T-helper 1 cell (primary cell): ENCODE results near the gene CFAP58.
"Not testable (repeated sequence)": the region's sequence is repeated elsewhere in the genome, so short reads cannot be mapped to it uniquely, and the experiment has no call there.

ENCODE experiments used
- DNase-seq, 5 donors: peaks; one replicate each; pipeline ENCODE4 v3.0.0-alpha.2; 2012 to 2020

Gene CFAP58

DNA sequence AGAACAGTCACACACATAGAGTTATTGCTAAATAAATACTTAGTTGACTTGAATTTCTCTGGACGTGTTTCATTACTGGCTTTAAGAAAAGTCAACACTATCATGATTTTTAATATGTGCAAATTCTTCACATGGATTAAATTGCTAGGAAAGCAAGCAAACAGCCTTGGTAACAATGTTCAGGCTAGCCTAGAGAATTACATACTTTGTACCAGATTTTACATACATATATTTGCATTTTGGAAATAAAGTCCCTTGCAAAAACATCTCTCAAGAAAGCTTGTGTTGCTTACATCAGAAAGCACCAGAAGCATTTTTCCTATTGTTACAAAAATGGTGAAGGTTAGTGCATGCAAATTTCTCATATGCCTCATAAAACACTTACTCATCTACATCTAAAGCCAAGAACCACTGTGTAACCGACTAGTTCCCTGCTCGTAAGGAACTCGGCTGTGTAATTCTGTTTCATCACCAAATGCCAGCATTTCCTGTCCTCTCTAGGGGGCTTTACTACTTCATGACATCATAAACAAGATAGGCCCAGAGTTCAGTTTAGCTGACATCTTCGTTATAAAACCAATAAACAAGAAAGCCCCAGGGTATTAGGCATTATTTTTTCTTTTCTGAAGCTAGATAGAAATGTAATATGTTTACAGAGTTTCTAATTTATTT, 87.8 kb downstream of the CFAP58 start:
- no peak for DNase-seq

DNA sequence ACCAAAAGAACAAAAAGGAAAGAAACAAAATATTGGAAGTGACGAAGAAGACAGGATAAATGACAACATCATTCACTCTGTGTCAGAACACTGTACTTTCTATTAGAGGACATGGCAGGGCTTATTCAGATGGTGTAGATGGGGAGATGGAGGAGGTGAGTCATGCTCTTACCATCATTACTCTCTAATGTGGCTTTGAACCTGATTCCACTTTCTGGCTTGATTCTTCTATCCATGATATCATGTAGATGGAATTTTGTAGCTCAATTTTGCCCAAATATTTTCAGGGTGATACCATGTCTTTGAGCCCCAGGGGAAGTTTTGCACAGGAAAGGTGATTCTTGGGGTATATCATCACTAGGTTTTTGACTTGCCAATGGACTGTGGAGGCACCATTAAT, 91.7 kb downstream of the CFAP58 start:
- DNase-seq = no peak

DNA sequence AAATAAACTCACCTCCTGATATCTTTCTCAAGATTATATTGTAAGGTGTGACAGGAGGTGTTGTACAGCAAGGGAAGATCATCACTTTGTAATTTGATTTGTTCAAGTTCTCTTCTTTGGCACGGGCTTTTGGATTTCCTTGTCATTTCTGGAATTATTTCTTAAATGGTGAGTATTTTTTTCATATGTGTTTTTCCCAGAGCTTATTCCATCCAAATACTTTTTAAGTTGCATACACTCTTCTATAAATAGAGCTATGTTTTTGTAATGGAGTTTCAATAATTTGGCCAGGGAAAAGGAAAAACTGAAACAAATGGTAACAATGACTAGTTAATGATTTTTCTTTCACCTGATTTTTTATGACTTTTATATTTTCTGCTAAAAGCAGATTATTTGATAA, 92.5 kb downstream of the CFAP58 start:
- DNase-seq = no peak

DNA sequence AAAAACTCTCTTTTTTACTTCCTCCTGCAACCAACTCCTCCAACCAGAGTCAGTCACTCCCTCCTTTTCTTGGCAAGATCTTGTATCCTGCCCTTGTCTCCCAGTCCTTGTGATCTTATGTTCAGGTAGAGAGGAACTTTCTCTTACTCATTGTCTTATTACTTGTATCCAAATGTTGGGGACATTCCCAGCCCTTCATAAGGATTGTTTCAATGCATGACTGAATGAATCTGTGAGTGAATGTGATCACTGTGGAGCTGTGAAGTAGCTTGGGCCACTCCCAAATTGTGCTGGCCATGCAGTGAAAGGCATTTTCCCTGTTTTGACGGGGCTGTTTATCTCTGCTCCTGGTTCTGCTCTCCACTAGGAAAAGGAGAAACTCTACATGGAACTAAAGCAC, 93.7 kb downstream of the CFAP58 start:
- no peak for DNase-seq

DNA sequence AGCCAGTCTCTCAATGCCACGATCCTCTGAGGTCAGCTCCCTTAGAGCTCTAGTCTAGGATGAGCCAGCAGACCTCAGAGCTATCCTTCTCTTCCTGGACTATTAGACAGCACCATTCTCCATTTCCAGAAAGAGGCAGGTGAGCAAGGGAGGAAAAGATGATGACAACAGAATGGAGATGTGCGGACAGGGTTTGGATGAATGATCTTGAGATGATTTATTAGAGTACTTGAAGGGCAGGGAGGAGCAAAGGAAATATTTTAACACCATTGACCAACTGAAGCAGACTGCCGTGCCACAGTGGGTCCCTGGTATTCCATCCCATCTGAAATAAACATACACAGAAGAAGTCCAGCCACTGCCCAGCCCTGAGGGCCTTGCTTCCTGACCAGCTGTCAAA, 94.3 kb downstream of the CFAP58 start:
- no peak for DNase-seq

DNA sequence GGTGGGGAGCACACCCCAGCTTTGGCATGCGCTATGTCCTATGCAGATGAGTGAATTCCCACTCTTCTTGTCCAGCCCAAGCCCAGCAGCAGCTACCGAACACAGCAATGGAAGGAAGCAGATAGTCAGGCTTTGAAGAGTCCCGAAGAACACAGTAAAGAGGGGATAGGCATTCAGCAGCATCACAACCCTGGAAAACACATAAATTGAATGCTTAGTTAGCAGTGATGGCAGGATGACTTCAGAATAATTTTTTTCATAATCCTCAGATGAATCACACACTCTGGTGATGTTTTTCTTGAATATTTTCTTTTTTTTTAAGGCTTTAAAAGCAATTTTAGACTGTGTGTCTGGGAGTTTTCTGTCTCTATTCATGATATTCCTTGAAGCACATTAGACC, 95.8 kb downstream of the CFAP58 start:
- no peak for DNase-seq

DNA sequence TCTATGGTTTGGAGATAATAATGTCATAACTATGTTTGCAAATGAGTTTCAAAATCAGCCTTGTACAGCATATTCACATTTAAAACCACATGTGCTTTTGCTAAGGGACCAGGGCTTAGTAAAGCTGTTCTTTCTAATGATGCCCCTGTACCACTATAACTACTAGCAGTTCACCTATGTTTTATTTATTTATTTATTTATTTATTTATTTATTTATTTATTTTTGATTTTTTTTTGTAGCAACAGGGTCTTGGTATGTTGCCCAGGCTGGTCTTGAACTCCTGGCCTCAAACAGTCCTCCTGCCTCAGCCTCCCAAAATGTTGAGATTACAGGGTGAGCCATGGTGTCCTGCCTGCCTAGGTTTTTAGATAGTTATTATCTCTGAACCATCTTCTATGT, 96.9 kb downstream of the CFAP58 start:
- DNase-seq = no peak

DNA sequence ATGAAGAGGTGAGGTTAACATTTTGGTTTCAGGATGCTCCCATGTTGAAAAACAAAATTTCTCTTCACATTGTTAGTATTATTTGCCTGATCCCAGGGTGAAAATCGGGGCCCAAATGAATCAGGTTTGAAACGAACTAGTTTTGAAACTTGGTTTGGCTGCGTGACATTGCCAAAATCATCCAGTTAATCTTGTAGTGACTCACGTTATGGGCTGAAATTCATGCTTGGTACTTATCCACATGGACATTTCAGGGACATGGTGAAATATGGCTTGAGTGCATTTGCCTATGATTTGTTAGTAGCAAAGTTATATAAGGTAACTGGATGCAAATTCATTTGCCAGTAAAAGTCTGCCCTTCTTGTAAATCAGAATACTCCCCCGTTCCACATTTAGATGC, 97.3 kb downstream of the CFAP58 start:
- no peak for DNase-seq

DNA sequence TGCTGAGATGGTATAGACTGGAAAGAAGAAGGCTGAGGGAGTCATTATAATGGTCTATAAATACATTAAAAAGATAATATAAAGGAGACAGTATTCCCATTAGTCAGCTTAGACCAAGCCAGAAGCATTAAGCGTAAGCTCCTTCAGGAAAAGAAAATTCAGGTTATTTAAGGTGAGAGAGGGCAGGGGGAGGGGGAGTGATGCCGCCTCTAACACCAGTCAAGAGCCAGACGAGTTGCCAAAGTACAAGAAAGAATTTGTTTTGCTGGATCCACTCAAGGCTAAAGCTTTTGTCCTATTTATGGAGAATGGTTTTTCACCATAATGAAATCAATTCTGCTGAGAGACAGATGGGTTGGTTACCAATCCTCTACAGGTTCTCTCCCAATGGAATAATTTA, 99.3 kb downstream of the CFAP58 start:
- no peak for DNase-seq

DNA sequence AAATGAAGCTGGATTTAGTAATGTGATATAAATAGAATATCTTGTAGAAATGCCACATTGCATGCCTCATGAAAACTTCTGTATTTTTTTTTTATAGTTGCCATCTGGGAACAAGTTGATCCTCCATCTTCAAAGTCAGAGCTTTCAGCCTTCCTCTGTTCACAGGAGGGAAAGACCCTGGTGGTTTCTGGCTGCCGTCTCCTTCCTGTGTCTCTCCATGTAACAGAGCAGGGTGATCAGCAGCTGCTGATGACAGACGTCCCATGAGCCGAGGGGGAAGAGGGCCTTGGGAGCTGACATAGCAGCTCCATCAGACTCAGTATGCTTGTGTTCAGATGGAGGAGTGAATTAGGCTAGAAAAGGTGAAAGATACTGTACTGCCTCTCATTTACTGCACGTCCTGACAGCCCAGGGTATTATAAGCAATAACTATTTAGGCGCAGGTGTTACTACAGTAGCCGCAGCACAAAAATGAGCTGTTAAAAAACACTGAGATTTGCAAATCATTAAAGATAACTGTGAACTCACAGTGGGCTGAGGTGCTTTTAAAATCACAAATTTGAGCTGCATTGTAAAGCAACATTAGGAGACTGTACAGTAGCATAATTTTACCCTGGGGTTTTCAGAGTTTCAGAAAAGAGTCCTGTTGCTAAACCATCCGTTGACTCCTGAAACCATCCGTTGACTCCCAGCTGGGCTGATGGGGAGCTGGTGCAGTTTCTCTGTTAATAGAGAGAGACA, 103.3 kb downstream of the CFAP58 start:
- no peak for DNase-seq

DNA sequence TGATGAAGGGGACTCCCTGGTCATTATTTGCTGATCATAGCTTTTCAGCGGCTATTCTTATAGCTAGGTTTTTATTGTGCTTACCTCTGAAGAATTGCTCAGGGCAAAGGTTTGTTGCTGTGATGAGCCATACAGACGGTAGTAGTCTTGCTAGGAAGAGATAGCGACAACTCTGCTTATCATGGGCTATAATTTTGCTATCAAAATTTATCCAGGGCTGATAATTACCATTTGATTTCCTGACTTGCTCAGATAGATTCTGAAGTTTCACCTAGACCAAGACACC, 103.9 kb downstream of the CFAP58 start:
- DNase-seq = no peak

DNA sequence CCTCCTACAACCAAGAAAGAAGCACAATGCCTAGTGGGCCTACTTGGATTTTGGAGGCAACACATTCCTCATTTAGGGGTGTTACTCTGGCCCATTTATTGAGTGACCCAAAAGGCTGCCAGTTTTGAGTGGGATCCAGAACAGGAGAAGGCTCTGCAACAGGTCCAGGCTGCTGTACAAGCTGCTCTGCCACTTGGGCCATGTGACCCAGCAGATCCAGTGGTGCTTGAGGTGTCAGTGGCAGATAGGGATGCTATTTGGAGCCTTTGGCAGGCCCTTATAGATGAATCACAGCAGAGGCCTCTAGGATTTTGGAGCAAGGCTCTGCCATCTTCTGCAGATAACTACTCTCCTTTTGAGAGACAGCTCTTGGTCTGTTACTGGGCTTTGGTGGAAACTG, 111.9 kb downstream of the CFAP58 start:
- not testable (repeated sequence) for DNase-seq

DNA sequence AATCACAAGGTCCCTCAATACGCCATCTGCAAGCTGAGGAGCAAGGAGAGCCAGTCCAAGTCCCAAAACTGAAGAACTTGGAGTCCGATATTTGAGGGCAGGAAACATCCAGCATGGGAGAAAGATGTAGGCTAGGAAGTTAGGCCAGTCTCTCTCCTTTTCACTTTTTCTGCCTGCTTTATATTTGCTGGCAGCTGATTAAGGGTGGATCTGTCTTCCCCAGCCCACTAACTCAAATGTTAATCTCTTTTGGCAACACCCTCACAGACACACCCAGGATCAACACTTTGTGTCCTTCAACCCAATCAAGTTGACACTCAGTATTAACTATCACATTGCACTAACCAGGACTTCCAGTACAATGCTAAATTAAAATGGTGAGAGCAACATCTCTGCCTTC, 115.2 kb downstream of the CFAP58 start:
- DNase-seq = not testable (repeated sequence)

DNA sequence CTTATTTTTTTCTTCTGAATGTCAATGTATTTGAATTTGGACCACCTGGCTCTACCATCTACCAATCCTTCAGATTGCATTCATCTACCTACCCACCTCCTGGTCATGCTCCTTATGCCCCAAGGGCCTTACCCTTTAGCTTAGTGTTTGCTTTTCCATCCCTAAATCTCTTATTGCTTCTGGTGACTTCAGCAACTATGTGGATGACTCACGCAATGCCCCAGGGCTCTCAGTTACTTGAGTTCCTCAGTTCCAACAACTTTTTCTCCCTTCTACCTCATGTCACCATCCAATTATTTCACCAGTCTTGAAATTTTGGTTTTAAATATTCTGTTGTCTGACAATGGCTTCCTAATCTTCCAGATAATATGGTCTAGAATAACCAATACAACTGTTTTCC, 118.9 kb downstream of the CFAP58 start:
- DNase-seq = no peak

DNA sequence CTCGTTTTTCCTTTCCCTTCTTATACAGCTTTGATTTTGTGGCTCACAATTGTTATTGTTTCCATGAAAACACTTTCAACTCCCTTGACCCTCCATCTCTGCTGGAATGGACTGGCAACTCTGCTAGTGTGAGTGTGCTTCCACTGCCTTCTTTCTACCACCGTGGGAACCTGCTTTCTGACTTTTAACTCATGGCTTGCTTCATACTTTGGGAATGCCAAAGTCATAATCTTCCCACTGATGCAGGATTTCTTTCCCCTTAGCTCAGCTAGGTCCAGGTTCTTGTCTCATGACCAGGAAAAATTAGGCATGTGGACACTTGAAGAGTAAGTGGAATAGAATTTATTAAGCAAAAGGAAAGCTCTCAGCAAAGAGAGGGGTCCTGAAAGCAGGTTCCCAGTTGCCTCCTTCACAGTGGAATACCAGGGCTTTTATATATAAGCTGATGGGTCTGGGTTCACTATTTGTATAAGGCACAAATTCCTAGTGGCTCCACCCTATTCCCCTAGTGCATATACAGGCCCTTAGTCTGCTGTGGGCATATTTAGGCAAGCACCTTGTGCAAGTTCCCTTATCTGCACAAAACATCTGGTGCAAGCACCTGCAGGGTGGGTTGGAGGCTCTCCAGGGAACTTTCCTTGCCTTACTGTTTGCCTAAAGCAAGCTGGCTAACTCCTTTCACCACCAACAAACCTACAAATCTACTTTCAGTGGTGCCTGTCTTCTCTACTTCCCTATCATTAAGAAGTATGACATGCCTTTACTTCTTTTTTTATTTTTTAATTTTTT, 119.5 kb downstream of the CFAP58 start:
- DNase-seq = no peak

DNA sequence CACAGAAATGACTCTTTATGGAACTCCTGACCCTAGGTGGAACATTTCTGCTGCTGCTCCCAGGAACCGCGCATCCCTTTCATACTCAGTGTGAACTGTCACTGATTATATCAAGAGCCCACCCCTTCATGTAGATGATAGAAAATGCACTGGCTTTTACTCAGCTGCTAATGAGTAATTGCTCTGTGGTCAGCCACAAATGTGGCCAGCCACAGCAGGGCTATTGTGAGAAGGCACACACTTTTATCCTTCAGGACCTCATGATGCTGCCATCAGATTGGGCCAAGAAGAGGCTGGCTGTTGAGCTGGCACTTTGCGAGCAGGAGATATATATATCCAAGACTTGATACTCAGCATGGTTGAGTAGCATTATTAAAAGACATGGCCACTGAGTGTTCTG, 124.7 kb downstream of the CFAP58 start:
- DNase-seq = no peak

DNA sequence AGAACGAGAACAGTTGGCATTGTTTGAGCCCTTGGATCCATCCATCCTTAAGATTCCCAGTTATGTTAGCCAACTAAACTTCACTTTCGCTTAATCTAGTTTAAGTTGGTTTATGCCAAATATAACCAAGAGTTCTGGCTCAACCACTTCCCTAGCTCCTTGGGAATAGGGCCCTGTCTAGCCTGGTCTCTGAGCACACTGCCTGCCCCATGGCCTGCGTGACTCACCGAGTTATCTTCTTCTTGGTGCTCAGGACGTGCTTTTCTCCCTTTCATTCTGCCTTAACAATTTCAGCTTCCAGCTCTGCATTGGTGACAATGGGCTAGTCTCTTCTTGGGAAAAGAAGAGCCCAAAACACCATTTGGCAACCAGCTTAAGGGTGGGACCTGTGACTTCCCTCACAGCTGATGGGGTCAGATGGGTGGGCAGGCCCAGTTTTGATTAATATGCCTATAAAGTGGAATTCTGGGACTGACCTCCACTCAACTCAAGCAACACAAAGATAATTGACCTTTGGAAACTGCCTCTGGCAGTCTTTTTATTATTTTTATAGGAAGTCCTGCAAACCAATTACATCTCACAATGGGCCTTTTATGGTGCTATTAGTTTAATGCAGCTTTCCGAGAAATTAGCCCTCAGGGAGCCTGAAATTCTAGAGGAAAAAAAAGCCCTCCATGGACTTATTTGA, 126.4 kb downstream of the CFAP58 start:
- DNase-seq = no peak

DNA sequence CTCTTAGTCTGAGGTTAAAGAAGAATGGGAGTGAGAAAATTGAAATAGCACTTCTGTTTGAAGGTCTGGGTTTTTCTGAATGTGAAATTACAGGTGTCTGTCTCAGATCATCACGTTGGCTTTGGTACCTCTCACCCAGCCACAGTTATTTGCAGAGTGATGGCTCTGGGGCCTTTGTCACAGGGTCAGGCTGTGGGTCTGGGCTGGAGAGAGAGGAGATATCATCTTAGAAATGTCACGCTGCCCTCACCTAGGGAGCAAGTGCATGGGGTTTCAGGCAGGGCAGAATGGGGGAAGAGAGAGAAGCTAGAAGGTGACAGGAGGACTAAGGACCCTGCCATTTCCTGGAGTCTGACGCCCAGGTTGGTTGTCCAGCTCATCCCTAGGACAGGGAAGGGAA, 127.2 kb downstream of the CFAP58 start:
- DNase-seq = no peak

DNA sequence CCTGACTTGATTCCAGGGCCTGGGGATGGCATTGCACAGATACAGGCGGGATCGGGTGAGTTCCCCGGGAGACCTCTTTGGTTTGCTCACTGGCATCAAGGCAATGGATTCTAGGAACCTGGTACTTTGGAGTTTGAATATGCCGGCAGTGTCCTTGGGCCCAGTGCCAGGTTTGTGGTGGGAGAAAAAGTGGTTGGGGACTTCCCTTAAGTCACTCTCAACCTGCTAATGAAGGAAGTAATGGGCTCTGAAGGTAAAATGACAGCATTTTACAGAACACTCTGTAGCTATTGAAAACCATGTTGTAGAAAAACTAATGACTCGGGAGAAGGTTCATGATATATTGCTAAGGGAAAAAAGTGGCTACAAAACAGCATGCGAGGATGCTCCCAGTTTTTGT, 129.9 kb downstream of the CFAP58 start:
- no peak for DNase-seq

DNA sequence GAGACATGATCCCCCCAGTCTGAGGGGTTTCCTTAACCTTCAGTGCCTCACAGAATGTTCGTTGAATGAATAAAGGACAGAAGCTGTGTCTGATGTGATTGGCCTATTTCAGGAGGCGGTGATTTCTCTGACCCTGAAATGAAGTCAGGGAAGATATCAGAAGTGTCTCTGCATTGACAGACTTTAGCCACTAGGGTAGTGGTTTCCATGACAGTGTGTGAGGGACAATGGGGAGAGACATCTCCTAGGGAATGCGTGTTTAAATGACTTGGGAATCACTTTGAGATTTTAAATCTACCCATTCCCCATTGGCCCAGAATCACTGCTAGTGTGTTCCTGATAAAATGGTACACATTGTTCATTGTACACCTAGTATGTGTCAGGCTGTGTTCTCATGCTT, 132.0 kb downstream of the CFAP58 start:
- DNase-seq = no peak

DNA sequence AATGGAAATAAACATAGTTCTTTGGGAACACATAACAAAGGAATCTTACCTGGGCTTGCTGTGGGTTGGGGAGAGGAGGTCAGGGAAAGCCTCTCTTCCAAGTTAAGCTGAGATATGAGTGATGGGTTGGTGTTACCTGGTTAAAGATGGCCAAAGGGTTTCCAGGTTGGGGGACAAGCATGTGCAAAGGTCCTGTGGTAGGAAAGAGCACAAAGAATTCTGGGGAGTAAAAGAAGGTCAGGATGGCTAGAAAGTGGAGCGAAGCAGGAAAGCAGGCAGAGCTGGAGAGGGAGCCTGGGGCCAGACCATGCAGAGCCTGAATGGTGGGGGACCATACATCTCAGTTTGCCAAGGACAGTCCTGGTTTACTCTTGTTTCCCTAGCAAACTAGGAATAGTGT, 133.2 kb downstream of the CFAP58 start:
- no peak for DNase-seq

DNA sequence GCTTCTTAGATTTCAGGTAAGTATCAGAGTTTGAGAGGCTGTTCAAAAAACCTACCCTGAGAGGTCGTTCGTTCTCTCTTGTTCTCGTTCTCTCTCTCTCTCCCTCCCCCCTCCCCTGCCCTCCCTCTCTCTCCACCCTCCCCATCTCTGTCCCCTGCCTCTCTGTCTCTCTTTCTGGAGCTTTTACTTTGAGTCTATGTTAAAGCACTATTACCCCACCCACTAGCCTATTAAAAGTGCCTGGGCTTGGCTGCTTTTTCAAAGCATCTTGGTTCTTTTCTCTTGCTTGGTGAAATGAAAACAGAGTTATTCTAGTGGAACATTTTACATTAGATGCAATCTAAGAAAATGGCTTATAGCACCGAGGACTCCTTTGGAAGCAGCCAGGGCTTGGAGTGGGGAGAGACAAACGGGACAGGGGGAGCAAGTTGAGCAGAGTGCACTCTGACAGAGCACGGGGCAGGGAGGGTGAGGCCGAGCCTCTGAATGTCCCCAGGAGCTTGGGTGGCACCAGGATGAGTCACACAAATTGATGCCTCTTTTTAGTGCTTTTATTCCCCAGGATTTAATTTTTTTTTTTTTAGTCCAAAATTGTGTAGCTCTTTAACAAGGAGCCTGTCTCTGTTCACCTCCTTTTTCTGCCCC, 134.3 kb downstream of the CFAP58 start:
- no peak for DNase-seq

DNA sequence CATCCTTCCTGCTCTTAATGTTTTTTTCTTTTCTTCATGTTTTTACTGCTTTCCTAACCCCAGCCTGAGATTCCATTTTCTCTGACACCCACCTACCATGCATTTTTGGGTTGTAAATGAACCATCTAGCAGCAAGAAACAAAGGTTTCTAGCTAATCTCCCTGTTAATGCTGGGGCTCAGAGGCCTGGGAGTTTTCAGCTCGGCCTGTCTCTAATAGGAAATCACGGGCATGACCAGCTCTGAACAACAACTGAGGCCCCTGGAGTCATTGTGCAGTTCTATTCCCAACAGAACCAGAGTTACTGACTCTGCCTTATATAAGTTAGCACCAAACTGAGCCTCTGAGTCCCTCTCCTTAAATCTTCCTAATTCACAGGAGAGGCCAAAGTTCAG, 134.8 kb downstream of the CFAP58 start:
- no peak for DNase-seq
